ENCODE data around the gene PLEKHM3.
"Not testable (repeated sequence)": the region's sequence is repeated elsewhere in the genome, so short reads cannot be mapped to it uniquely, and the experiment has no call there.

Gene PLEKHM3

DNA sequence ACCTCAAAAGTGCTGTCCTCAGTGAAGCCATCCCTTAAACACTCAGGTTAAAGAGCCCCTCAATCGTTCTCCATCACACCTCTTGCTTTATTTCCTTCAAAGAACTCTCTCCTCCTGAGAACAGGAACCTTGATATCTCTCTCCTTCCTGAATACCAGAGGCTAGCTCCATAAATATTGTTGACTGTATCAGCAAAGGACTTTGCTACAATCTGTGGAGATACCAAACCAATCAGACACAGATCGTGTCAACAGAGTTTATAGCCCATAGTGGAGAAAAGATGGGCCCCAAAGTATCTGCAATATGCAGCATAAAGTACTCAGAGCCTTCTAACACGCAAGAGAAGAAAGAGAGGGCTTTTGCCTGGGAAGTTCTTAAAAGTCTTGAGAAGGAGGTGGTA, 36.4 kb downstream of the PLEKHM3 start:
- no peak for DNase-seq

DNA sequence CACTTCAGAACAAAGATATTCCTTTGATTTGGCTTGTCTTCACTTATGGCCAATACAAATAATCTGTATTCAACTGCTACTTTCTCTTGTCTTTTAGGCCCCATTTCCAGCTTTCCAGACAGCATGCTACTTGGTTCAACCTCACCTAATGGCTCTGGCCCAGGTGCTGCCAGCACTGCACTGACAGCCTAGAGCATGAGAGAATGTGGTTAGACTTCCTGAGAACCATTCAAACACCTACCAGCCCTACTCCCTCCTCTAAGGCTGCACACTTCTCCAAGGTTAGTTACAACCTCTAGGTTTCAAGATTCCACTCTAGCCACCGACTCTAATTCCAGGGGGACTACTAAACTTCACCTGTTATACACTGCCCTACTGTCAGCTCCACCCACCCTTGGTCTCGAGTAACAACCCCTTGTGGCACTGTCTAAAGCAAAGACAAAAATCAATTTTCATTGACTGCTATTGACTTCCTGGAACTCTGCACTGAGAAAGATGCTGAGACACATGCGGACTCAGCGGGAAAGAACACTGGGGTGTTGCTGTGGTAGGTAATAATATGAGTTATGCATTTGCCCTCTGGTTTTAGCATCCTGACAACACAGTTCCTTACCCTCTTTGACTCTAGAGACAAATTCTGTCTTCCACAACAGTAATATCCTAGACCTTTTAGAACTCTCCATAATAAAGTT, 38.2 kb downstream of the PLEKHM3 start:
- DNase-seq = no peak

DNA sequence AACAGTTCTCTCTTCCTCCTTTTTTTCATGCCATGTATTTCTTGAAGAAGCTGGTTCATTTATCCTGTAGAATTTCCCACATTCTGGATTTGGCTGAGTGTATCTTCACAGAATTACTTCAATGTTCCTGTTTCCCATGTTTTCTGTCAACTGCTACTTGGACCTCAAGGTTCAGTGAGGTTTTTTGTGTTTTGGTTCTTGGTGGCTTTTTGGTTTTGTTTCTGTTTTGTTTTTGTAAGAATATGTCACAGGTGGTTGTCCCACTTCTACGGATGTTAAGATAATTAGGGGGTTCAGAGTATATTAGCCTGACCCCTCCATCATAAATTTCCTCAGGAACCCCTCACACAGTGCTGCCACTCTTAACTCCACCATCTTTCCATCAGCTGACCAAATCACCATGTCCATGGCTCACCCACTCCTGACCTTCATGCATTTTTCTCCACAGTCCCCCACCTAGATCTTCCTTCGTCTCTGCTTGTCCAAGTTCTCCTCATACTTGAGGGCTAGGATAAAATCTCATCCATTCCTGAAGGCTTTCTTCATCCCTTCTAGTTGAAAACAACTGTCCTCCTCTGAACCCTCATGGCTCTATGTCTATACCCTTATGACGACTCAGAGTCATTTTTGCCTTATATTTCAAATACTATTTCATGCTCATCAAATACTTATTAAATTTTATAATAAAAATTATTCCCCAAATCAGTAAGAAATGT, 40.4 kb downstream of the PLEKHM3 start:
- no peak for DNase-seq

DNA sequence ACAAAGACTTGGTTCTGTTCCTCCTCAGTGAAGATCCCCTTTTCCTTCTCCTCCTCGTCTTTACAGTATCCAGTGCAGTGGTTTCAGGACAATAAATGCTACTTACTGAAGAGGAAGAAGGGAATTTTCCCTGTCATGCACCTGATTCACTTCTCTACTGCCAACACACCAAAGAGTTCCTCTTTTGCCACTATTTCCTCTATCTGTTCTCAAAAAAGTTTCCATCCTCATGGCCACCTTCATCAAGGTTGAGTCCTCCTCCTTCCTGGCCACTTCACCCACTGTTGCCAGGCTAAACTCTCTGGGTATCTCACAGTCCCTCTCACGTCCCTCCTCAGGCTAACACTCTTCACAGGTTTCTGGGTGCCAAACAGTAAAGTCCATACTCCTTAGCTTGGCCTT, 41.7 kb downstream of the PLEKHM3 start:
- DNase-seq = peak; percentile 59 to 84 (median 70)

DNA sequence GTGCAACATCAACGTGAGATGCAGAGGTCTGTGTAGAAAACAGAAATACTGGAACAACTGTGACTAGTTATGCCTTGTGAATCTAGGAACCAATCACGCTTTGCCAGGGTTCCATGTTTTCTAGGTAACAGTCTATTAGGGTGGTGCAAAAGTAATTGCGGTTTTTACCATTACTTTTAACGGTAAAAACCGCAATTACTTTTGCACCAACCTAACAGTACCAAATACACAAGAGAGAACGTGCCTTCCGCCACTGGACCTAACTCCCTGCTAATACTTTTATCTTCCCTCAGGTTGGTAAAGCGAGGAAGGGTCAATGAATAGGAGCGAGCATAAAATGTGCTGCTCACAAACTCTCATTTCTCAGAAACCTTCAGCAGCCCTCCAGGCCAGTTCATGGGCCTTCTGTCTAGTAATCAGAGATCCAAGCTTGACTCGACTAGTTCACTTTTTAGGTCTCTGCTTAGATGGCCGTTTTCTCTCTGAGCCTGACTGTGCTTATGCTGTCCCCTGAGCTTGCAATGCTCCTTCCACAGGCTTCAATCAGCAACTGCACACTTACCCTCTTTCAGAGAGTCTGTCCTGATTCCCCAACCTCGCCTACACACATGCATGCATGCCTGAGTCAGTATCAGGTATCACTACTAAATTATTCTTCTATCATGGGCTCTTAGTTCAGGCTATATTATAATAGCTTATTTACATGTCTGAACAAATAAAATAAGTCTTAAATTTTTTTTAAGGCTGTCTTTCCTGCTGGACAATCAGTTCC, 47.0 kb downstream of the PLEKHM3 start:
- DNase-seq = no peak

DNA sequence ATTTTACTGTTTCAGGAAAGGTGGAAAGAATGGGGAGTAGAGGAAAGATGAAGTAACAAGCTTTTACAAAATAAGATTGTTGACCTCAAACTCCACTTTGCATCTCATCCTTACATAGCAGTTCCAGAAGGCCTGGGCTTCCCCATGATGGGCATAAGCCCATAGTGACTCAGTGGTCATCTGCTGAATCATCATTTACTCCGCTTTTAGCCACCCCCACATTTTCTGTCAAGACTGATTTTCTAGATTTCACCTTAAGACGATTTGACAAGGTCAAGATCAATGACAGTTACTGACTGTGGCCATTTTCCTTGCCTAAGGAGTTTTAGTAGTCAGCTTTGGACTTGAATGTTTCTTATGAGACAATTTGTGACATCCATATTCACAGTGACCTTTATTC, 49.4 kb downstream of the PLEKHM3 start:
- peak in 3 of 4 experiments; percentile 49 to 54 (median 50) for DNase-seq

- DNase-seq = peak; percentile 26 to 62 (median 51)
These were observed 51.1 kb downstream of the PLEKHM3 start for GRCh38 chr2:207974216-207974605.

GRCh38 chr2:207970826-207971180, 54.5 kb downstream of the PLEKHM3 start:
- no peak for DNase-seq

- DNase-seq = no peak
These were observed 55.0 kb downstream of the PLEKHM3 start for GRCh38 chr2:207970147-207970825.

GRCh38 chr2:207969249-207969648, 56.1 kb downstream of the PLEKHM3 start:
- DNase-seq = peak in 1 of 4 experiments; percentile 12

GRCh38 chr2:207967121-207967520, 58.2 kb downstream of the PLEKHM3 start:
- no peak for DNase-seq

GRCh38 chr2:207960911-207961310, 64.4 kb downstream of the PLEKHM3 start:
- no peak for DNase-seq

GRCh38 chr2:207960090-207960489, 65.2 kb downstream of the PLEKHM3 start:
- DNase-seq = no peak

DNA sequence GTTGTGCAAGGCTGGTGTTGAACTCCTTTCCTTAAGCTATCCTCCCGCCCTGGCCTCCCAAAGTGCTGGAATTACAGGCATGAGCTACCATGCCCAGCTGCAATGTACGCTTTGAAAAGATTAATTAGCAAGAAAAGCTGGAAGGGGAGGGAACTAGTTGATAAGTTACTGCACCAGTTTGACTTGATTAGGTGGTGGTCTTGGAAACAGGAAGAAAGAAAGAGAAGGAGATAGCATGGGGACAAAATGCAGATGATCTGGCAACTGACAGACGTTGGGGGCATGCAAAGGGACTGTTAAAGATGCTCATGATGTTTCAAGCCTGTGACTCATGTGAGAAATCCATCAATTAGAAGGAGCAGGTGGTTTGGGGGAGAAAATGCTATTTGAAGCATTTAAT, 68.6 kb downstream of the PLEKHM3 start:
- no peak for DNase-seq

DNA sequence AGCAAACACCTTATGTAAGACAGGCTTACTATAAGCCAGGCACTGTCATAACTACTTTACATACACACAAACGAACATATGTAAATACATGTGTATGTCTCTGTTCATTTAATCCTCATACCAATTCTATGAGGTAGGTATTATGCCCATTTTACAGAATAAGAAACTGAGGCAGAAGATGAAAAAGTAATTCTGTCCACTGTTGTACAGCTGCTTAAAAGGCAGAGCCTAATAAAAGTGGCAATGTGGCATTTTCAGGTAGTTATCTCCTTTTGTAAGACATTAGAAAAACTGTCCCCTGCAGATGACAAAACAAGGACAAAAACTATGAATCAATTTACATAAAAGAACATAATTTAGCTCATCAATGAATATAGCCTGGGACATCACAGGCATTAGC, 69.9 kb downstream of the PLEKHM3 start:
- DNase-seq = no peak

DNA sequence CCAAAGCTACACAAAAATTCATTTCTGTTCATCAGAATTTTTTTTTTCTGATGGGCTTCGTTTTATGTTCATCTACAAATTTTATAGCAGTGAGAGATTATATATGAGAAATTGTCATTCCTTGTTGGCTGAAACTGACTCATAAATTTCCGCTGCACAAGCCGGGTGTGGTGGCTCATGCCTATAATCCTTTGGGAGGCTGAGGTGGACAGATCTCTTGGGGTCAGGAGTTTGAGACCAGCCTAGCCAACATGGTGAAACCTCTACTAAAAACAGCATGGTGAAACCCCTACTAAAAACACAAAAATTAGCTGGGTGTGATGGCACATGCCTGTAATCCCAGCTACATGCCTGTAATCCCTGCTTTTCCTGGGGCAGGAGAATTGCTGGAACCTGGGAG, 72.0 kb downstream of the PLEKHM3 start:
- DNase-seq = no peak

GRCh38 chr2:207952564-207953345, 72.6 kb downstream of the PLEKHM3 start:
- DNase-seq = no peak

GRCh38 chr2:207951734-207952470, 73.4 kb downstream of the PLEKHM3 start:
- peak; percentile 21 to 71 (median 62) for DNase-seq

- no peak for DNase-seq
These were observed 74.6 kb downstream of the PLEKHM3 start for GRCh38 chr2:207950761-207951114.

- no peak for DNase-seq
These were observed 75.1 kb downstream of the PLEKHM3 start for GRCh38 chr2:207950063-207950760.

- not testable (repeated sequence) for DNase-seq
These were observed 76.1 kb downstream of the PLEKHM3 start for GRCh38 chr2:207949245-207949644.
